Body of pancreas (tissue), 4 donors: ENCODE measurements around the gene KBTBD3.

ENCODE experiments used
- POLR2A ChIP-seq, 3 donors: fragments of 450-650 bp; IDR thresholded peaks; one replicate each; pipeline ENCODE4 v1.6.1; 2016; ENCODE audit warnings: antibody characterized with exemption in 3 of 3, mild to moderate bottlenecking in 2 of 3
- TF ChIP-seq, protein P1 (sequence below), 7 experiments: fragments of 450-650 bp in 4 of 7; fragments of 200-600 bp in 3 of 7; sonication (generic) in 3 of 7; IDR thresholded peaks; one replicate each; pipeline ENCODE4 v1.5.1; 2016 to 2019; ENCODE audit warnings: antibody characterized with exemption in 7 of 7

DNA sequence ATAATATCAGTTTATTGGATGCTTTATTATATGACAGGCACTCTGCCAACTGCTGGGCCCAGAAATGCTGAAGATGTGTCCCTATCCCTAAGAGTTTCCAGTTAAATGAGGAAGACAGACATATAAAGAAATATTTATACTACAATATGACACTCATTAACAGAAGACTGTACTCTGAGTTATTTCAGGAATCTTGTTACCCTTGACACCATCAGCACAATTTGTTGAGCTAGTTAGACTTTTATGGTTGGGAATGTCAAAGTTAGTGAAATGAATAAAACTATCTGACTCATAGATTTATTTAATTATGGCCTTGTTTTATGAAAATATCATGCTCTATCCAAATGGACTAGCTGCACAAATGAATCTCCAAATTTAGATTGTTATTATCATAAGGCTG lies 29.5 kb downstream of the KBTBD3 start:
- TF ChIP-seq, protein P1, sequence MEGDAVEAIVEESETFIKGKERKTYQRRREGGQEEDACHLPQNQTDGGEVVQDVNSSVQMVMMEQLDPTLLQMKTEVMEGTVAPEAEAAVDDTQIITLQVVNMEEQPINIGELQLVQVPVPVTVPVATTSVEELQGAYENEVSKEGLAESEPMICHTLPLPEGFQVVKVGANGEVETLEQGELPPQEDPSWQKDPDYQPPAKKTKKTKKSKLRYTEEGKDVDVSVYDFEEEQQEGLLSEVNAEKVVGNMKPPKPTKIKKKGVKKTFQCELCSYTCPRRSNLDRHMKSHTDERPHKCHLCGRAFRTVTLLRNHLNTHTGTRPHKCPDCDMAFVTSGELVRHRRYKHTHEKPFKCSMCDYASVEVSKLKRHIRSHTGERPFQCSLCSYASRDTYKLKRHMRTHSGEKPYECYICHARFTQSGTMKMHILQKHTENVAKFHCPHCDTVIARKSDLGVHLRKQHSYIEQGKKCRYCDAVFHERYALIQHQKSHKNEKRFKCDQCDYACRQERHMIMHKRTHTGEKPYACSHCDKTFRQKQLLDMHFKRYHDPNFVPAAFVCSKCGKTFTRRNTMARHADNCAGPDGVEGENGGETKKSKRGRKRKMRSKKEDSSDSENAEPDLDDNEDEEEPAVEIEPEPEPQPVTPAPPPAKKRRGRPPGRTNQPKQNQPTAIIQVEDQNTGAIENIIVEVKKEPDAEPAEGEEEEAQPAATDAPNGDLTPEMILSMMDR (IDR thresholded peaks at IDR 0.05): no peak
- TF ChIP-seq POLR2A (IDR thresholded peaks at IDR 0.05): no peak
